GM21390 (cell line): ENCODE results near the gene TIAM1.
A peak's percentile ranks its signal among the peaks of the same experiment; 100 is the strongest.

Source experiments
- ATAC-seq: cut with Tn5 transposase; IDR thresholded peaks from one replicate; pipeline ENCODE4 v1.9.1; 2021; ENCODE audit not compliant: unreplicated experiment

The TIAM1 gene

DNA sequence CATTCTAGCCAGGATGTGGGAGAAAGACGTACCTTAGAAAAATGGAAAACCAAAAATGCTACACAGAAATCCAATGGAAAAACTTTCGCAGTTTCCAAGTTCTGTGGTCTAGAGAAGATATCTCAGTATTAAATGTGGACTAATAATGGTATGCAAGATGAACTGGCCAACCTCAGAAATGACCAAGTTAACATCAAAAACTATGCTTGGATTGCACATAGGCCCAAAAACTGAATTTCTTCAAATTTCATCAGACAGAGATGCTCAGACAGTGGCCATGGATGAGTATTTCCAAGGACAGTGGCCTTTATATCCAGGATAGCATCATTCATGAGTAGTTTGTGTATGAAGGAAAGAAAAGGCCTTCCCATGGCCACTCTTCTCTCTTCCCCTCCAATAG, 132.2 kb downstream of the TIAM1 start:
- no peak for ATAC-seq

DNA sequence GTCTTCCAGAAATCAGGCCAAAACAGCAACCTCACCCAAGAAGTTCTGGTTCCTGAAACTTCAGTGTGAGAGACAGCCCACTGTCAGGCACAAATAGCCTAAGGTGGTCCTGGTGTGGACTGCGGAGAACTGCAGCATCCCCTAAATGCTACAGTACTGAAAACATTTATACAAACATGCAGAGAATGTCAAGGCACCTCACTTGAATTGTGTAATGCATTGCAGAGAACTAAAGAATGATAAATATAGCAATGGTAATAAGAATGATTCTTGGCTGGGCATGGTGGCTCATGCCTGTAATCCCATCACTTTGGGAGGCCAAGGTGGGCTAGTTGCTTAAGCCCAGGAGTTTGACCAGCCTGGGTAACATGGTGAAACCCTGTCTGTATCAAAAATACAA, 138.6 kb downstream of the TIAM1 start:
- ATAC-seq, result no peak

DNA sequence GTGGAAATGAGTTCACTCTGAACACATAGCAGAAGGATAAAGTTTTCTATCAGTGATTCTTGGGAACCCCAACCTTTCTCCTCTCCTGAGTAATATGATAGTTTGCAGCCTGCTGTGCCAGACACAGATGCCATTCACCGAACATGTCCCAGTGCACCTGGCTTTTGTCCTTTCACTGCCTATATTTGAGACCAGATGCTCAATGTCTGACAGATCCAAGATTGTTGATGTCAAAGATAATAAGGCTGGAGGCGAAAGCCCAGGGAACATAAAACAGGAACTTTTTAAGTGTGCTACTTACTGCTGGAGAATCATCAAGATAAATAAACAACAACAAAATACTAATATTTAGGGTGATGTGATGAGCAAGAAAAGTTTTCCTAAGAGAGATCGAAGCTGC, 139.3 kb downstream of the TIAM1 start:
- ATAC-seq, result no peak

- ATAC-seq, result no peak
These were observed 140.5 kb downstream of the TIAM1 start for GRCh38 chr21:31203431-31204054.

DNA sequence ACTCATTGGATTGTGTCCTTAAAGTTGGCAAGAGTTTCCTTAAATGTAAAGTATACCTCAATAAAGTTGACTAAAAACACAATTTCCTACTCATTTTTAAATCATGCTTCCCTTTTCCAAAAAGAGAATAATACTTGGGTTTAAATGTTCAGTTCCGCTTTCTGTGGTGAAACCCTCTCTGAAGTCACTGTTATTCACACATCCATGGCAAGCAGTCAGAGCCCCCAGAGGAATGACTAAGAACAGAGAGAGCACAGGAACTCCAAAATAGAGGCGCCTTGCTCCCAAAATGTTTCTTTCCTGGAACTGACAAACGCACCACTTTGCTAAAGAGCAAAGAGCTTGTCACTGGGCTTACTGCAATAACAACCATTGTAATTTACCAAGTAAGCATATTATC, 142.5 kb downstream of the TIAM1 start:
- no peak for ATAC-seq

DNA sequence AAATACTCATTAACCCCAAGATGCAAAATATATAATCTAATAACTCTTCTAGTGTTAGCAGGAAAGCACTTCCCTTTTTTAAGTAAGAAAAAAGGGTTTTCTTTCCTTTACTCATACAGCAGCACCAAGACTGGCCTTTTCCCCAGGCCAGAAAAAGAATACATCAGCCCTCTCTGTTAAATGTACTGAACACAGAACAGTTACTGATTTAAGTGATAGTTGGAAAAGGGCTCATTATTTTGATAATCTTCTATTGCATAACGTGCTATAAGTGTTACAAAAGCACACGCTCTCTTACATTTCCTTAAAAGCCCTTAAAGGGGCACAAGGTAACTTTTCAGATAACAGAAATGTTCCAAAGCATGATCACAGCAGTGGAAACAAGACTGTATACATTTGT, 142.9 kb downstream of the TIAM1 start:
- ATAC-seq, result no peak

GRCh38 chr21:31198575-31198974, 145.5 kb downstream of the TIAM1 start:
- ATAC-seq, result no peak

DNA sequence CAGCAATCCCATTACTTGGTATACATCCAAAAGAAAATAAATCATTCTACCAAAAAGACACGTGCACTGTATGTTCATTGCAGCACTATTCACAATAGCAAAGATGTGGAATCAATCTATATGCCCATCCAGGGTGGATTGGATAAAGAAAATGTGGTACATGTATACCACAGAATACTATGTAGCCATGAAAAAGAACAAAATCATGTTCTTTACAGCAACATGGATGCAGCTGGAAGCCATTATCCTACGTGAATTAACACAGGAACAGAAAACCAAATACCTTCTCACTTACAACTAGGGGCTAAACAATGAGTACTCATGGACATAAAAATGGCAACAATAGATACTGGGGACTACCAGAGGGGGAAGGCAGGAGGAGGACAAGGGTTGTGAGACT, 147.3 kb downstream of the TIAM1 start:
- no peak for ATAC-seq

GRCh38 chr21:31195334-31196015, 148.6 kb downstream of the TIAM1 start:
- peak; percentile 66 for ATAC-seq

DNA sequence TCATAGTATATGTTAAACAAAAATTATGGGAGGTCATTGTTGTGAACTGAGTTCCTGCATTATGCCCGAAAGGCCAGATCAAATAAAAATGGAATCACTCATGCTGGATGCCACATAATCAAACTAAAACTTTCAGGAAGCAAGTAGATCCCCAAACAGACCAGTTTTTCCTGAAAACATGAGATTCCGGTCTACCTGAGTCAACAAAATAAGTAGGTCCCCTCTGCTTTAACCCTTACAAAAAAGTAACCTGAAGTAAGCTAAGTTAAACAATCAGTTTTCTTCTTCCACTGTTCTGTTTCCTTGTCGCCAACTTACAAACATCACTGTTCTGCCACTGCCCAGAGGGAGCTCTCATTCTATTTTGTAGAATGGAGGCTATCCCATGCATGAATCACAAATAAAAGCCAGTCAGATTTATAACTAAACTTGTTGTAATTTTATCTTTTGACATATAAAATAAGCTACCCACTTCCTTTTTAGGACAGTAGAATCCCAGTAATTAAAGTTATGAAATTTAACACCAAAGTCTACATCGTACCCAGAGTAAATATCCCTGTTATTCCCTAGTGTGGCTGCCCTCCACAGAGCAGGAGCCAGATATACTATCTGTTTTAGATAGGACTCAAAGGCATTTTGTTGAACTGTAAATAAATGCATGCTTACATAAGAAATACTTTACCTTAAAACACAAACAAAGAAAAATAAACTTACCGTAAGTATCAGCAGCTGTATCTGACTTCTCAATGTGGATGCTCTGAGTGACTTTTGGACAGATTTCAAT, 149.4 kb downstream of the TIAM1 start:
- ATAC-seq, result no peak

DNA sequence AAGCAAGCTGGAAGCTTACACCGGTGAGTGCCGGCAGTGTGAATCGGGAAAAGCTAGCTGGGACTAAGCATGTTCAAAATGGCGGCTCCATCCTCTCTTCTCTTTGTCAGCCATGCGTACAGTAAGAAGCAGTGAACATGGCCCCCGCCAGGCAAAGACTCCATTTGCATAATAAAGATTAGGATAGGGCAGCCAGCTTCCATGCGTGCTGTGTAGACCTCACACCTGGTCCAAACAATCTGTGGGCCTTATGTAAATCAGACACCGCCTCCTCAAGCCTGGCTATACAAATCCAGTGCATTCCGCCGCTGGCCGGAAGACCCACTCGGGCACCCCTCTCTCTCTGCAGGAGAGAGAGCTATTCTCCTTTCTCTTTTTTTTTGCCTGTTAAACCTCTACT, 150.3 kb downstream of the TIAM1 start:
- ATAC-seq, result no peak

GRCh38 chr21:31191553-31191952, 152.5 kb downstream of the TIAM1 start:
- no peak for ATAC-seq

DNA sequence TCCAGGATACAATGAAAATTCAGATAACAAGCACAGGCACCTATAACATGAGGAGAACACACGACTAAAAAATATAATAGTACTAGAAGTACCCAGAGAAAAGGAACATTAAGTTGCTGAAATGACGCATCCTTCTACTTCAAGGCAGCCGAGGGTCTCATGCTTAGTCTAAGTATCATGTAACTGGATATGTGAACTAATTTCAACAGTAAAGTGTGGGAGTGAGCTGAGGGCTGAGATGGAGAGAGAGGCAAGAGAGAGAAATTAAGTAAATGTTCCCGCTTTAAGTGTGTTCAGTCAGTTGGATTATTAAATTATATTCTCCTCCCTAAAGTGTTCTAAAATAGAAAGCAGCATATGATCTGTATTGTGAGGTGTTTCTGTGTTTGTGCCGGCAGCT, 153.5 kb downstream of the TIAM1 start:
- no peak for ATAC-seq

DNA sequence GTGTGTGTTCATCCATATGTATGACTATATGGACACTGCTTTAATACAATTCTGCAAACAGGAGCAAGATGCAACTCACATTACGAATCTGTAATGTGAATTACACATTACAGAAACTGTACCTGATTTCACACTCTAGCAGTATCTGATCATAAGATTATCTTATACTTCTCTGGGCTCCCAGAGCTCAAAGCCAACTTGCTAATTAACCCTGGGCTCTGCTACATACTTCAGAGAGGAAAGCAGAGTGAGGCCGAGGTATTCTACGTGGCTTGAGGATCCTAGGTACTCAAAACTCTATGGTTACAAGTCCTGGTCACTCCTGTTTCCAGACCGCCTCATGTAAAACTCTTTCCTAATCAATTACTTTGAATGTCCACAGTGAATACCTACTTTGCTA, 156.6 kb downstream of the TIAM1 start:
- ATAC-seq, result no peak

DNA sequence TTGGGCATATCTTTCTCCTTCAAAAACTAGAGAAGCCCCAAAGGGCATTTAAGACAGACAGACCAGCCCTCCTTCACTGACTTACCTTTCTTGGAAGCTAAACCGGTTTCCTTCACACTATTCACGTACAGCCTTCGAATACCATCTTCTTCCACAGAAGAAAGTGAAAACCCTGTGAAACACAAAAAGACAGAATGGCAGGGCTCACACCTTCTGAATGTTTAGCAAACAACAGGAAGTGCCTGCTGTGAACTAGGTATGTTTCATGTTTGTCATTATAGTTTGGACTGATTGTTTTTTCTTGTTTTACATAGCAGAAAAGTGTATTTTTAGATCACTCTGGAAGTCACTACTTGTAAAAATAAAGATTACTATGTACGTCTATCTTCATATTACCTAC, 157.1 kb downstream of the TIAM1 start:
- ATAC-seq, result no peak

DNA sequence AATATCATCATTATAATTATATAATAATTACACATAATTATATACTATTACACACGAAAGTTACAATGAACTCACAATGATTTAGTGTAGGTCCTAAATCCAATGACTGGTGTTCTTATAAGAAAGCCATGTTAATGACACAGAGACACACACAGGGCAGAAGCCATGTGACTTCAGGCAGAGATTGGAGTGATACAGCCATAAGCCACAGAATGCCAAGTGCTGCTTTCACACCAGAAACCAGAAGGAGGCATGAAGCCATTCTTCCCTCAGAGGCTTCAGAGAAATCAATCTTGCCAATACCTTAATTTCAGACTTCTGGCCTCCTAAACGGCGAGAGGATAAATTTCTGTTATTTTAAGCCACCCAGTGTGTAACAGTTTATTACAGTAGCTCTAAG, 158.4 kb downstream of the TIAM1 start:
- no peak for ATAC-seq

DNA sequence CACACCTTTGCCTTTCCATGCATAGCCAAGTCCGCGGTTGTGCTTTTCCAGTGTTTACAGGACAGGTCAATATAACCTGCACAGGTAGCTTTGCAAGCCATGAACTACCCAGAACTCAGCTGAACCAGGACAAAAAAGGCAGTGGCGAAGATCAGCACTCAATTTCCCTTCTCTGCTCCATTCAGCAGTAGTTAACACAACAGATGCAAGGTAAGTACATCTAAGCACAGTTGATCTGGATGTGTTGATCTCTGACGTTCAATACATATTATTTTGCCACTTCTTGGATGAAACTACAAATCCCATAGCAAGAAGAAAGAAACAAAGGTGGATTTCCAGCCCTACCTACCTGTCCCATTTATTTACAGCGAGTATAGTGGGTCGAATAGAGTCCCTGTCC, 159.2 kb downstream of the TIAM1 start:
- ATAC-seq, result no peak

DNA sequence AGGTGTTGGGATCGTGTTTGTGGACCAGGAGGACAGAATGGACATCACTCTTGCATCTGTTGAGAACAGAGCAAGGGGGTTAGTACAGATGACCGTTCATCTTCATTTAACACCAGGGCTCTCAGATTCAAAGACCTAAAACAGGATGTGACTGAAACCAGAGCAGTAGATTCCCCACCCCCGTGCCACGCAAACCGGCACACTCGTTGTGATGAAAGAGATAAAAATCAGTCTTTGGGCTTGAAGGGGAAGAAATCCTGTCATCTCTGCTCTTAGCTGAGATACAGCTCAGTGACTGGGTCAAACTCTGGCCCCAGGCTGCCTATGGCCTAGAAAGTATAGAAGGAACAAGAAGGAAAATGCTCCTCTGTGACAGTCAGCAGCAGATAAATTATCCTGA, 159.6 kb downstream of the TIAM1 start:
- ATAC-seq, result no peak

DNA sequence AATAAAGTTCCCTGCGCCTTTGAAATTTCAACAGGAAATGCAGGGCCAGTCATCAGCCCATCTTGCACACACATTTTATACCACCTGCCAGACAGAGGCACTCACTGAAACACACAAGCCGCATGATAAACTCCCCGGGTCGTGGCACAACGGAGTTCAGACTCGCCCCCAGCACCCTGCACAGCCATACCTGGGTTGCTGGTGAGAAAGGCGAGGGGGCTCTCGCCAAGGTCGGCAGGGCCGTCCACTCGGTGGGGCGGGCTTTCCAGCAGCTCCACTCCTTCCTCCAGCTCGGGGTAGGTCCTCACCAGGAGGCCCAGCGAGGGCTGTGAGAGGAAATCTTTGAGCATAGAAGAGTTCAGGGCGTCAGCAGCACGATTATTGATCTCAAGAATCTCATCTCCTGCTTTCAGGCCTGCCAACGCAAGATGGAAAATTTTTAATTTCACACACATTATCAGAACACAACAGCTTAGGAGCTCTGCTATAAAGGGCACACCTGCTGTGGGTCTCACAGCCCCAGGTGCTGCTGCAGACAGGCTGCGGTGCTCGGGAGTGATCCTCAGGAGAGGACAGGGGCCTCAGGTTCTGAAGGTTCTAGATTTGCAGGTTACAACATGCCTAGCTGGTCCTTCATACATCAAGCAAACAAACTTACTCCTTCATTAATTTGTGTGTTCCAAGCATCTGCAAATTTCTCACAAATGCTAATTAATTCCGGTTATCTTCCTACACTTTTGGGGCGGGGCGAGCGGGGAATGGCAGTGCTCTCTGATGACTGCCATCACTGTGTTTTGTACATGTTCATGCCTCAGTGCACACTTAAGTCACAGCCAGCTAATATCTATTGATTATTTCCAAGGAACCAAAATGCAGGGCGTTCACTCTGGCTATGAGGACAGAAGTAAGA, 161.6 kb downstream of the TIAM1 start:
- no peak for ATAC-seq

DNA sequence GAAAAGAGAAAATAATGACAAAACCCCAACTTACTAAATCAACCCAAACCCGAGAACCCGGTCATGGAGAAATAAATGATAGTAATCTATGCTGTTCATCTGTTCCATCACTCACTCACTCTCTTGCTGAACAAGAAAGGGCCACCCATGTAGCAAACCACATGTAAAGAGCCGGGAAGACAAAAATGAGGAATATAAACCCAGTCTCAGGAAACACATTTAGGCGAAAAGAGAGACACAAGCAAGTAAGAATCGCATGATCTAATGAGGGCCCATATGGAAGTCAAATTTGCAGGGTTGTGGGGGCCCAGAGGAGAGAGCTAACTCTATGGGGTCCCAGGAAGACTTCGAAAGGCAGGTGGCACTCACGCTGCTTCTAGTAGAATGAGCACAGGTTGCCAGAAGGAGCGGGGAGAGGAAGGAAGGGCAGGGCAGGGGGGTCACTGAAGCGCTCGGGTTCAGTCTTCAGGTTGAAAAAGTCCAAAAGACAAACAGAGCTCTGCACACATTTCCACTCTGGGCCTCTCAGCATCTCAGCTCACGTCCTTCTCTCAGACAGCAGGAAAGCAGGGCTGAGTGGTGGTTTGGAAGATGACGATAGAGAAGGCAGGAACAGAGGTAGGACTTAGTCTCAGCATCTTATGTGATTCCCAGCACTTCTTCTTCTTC, 162.8 kb downstream of the TIAM1 start:
- no peak for ATAC-seq
